Activated T-cell treated with anti-CD3 and anti-CD28 coated beads, Interleukin-2, amount 50 U/mL, for 72 hours (primary cell): ENCODE data around the gene CCDC185. TPM values are rescaled to one million over a fixed set of nuclear protein-coding genes. Genes with fewer than 3 reads are reported as not detected.

ENCODE experiments used
- ATAC-seq, 2 donors: fragments of 150-1000 bp; cut with Tn5 transposase; replicated peaks in 1 of 2; 2 replicates each; pipeline ENCODE4 v1.10.0; 2021; ENCODE audit warnings: moderate library complexity in 2 of 2, mild to moderate bottlenecking in 1 of 2
- DNase-seq, 2 donors: peaks; one replicate each; pipeline ENCODE4 v3.0.0; 2021 to 2022; ENCODE audit warnings: mixed read lengths in 1 of 2
- H3K27ac Mint-ChIP-seq: one replicate; pipeline ENCODE4 v1.8.0; 2022; ENCODE audit warnings: mild to moderate bottlenecking, moderate library complexity, mixed read lengths
- H3K27me3 Mint-ChIP-seq: one replicate; pipeline ENCODE4 v1.8.0; 2022; ENCODE audit warnings: low read depth, mixed read lengths
- H3K36me3 Mint-ChIP-seq, 2 donors: one replicate each; pipeline ENCODE4 v1.8.0; 2022; ENCODE audit warnings: mixed read lengths in 2 of 2, mild to moderate bottlenecking in 1 of 2; ENCODE audit not compliant: insufficient read depth in 2 of 2
- H3K4me1 Mint-ChIP-seq: one replicate; pipeline ENCODE4 v1.8.0; 2022; ENCODE audit warnings: low read depth, mixed read lengths
- H3K4me3 Mint-ChIP-seq, 2 donors: one replicate each; pipeline ENCODE4 v1.8.0; 2022; ENCODE audit warnings: mild to moderate bottlenecking in 2 of 2, mixed read lengths in 2 of 2, moderate library complexity in 2 of 2
- H3K9me3 Mint-ChIP-seq, 2 donors: one replicate each; pipeline ENCODE4 v1.8.0; 2022; ENCODE audit warnings: mixed read lengths in 2 of 2
- total RNA-seq, 2 donors: library from RNA; stranded (reverse); gene quantifications; one replicate each; pipeline ENCODE4 v1.2.3, GENCODE V29; 2022

CCDC185 gene
- total RNA-seq, result not detected

DNA sequence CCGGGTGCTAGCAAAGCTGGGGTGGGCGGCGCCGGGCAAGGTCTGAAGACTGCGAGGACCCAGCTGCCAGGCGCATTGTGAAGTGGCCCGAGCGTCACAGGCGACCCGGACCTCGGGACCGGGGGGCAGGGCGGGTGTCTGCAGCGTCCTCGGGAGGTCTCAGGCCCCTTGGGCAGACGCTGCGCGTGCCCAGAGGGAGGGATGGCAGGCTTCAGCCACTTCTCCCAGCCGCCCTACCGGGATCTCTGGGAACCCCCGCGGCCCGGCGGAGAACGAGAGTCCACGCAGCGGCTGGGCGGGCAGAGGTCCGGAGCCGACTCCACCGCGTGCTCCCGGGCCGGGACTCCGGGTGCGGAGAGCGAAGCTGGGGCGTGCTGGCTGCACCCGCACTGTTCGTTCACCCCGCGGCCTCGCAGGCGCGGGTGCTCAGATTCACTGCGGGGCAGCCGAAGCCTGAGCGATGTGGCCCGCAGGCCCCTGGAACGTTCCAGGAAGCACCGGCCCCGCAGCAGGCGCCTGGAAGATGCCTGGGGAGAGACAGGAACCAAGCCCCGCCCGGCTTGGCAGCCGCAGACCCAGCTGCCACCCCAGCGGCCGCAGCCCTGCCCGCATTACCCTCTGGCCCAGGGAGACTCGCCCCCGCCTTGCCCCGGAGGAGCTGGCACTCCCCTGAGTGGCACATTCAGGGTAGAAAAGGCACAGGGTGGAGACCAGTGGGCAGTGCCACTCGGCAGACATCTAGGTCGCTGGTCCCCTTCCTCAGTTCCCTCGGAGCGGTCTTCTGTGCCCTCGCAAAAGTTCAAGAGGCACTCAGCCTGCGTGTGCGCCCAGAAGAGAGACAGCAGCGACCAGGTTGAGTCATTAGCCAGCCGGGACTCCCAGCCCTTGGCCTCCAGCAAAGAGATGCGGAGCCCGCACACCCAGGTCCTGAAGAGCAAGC, at the start of gene CCDC185:
Gene CCDC185 (plus strand): TSS at position 141 of the 940 bp plus-strand sequence. CDS start 61 bp downstream, at position 202.
- ATAC-seq, result peak; percentile 25
- Mint-ChIP-seq H3K4me3 (peak within 1 kb of the TSS in 1 of 2 donors; percentile 20), H3K36me3 (peaks cover 0 to 2% of the 10 kb centered on the region in 2 donors), H3K4me1 (no peaks in the 10 kb centered on the region), H3K27ac (no peak within 1 kb of the TSS), H3K9me3 (no peaks in the 10 kb centered on the region), H3K27me3 (peaks cover 35% of the 10 kb centered on the region)
- no peak for DNase-seq

DNA sequence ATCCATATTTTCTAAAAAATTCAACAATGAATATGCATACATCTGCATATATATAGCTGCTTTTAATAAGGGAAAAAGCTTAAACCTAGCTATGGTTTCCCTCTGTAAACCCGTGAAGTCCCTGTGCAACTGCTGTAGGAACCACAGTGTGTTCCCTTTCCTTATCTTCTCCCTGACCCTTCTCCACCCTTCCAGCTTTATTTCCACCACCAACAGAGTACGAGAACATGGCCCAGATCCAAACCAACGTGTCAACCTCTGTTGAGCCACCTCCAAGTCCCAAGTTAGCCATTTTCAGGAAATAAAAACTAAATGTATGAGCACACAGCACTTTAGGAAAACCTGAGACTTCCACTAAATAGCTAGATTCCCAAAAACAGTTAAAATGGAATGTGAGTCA, 49.5 kb upstream of the CCDC185 start:
- ATAC-seq (no peak), DNase-seq (no peak)
- Mint-ChIP-seq H3K4me3 (no peak overlapping the region), H3K4me1 (no peaks in the 10 kb centered on the region), H3K27ac (no peak overlapping the region), H3K27me3 (no peaks in the 10 kb centered on the region), H3K9me3 (no peaks in the 10 kb centered on the region), H3K36me3 (no peaks in the 10 kb centered on the region)

GRCh38 chr1:223344491-223344890, 48.7 kb upstream of the CCDC185 start:
- DNase-seq (no peak), ATAC-seq (no peak)
- Mint-ChIP-seq H3K4me3 (no peak overlapping the region), H3K9me3 (no peaks in the 10 kb centered on the region), H3K27me3 (no peaks in the 10 kb centered on the region), H3K4me1 (no peaks in the 10 kb centered on the region), H3K36me3 (no peaks in the 10 kb centered on the region), H3K27ac (no peak overlapping the region)

DNA sequence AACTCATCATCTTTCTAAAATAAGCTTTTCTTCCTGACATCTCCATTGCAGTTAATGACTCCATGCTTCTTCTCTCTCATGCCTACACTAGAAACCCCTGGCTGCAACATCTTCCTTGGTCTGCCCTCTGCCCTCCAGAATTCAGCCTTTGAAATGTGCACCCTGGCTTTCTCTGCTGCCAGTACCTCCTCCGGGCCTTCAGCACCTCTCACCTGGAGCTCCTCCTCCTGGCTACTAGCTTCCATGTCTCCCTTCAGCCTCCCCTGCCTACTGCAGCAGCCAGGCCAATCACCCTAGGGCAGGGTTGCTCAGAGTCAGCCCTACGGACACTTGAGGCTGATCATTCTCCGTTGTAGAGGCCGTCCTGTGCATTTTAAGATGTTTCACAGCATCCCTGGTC, 47.5 kb upstream of the CCDC185 start:
- Mint-ChIP-seq H3K36me3 (no peaks in the 10 kb centered on the region), H3K4me3 (no peak overlapping the region), H3K4me1 (no peaks in the 10 kb centered on the region), H3K27me3 (no peaks in the 10 kb centered on the region), H3K9me3 (no peaks in the 10 kb centered on the region), H3K27ac (no peak overlapping the region)
- no peak for DNase-seq
- no peak for ATAC-seq

GRCh38 chr1:223346311-223346710, 46.9 kb upstream of the CCDC185 start:
- no peak for DNase-seq
- H3K4me1 Mint-ChIP-seq, result no peaks in the 10 kb centered on the region
- H3K27me3 Mint-ChIP-seq, result no peaks in the 10 kb centered on the region
- H3K4me3 Mint-ChIP-seq, result no peak overlapping the region
- H3K27ac Mint-ChIP-seq, result no peak overlapping the region
- no peaks in the 10 kb centered on the region for H3K36me3 Mint-ChIP-seq
- no peak for ATAC-seq
- H3K9me3 Mint-ChIP-seq, result no peaks in the 10 kb centered on the region

GRCh38 chr1:223347583-223347982, 45.6 kb upstream of the CCDC185 start:
- no peaks in the 10 kb centered on the region for H3K4me1 Mint-ChIP-seq
- DNase-seq (no peak), ATAC-seq (no peak)
- H3K27ac Mint-ChIP-seq, result no peak overlapping the region
- no peaks in the 10 kb centered on the region for H3K9me3 Mint-ChIP-seq
- H3K27me3 Mint-ChIP-seq, result no peaks in the 10 kb centered on the region
- no peaks in the 10 kb centered on the region for H3K36me3 Mint-ChIP-seq
- no peak overlapping the region for H3K4me3 Mint-ChIP-seq

DNA sequence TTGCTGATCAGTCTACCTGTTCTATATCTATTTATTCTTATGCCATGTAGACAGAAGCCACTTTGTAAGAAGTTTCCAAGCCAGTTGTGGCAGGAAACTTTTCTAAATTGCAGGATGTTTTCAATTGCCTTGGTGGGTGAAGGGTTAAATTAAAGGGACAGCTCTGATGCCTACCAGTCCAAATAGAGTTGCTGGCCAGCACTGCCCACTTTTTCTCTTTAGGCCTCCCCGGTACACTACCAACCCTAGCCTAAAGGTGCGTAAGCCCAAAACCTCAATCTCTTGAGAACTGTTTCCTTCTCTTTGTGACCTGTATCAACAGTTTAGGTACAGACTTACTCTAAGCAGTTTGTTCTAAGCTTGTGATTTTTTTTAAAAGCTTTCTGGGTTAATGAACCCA, 44.8 kb upstream of the CCDC185 start:
- ATAC-seq (no peak), DNase-seq (no peak)
- Mint-ChIP-seq H3K27me3 (no peaks in the 10 kb centered on the region), H3K4me3 (no peak overlapping the region), H3K27ac (no peak overlapping the region), H3K4me1 (no peaks in the 10 kb centered on the region), H3K9me3 (no peaks in the 10 kb centered on the region), H3K36me3 (no peaks in the 10 kb centered on the region)

- no peak overlapping the region for H3K27ac Mint-ChIP-seq
- DNase-seq (no peak), ATAC-seq (no peak)
- no peak overlapping the region for H3K4me3 Mint-ChIP-seq
- no peaks in the 10 kb centered on the region for H3K36me3 Mint-ChIP-seq
- H3K9me3 Mint-ChIP-seq, result no peaks in the 10 kb centered on the region
- no peaks in the 10 kb centered on the region for H3K4me1 Mint-ChIP-seq
- H3K27me3 Mint-ChIP-seq, result no peaks in the 10 kb centered on the region
Measured at GRCh38 chr1:223349241-223349640, 44.0 kb upstream of the CCDC185 start.

DNA sequence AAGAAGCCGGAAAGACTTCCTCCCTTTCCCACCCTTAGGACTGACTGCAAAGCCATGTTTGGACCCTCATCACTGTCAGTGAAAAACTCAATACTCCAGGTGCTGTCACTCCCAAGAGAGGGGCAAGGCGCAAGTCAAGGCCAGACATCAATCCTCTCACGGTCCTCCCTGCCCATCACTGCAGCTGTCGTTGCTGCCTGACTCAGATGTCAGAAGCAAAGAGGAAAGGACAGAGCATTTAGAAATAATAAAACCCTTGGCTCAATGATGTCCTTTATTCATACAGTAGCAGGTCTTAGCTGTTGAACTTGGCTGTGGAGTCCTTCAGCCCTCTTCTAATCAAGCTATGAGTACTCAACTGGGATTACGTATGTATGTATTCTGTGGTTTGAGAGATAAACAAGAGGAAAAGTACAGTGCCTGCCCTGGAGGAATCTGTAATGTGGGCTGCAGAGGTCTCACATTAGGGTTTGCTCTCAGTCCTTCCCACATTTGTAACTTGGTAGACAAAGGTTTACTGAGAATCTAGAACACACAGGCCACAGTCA, 42.8 kb upstream of the CCDC185 start:
- Mint-ChIP-seq H3K27ac (no peak overlapping the region), H3K9me3 (no peaks in the 10 kb centered on the region), H3K4me3 (no peak overlapping the region), H3K4me1 (no peaks in the 10 kb centered on the region), H3K27me3 (no peaks in the 10 kb centered on the region), H3K36me3 (no peaks in the 10 kb centered on the region)
- ATAC-seq, result no peak
- no peak for DNase-seq

GRCh38 chr1:223352944-223353343, 40.3 kb upstream of the CCDC185 start:
- DNase-seq, result no peak
- Mint-ChIP-seq H3K4me1 (no peaks in the 10 kb centered on the region), H3K27ac (no peak overlapping the region), H3K9me3 (no peaks in the 10 kb centered on the region), H3K27me3 (no peaks in the 10 kb centered on the region), H3K36me3 (no peaks in the 10 kb centered on the region), H3K4me3 (no peak overlapping the region)
- ATAC-seq, result no peak

GRCh38 chr1:223353939-223354338, 39.3 kb upstream of the CCDC185 start:
- Mint-ChIP-seq H3K4me3 (no peak overlapping the region), H3K36me3 (no peaks in the 10 kb centered on the region), H3K9me3 (no peaks in the 10 kb centered on the region)

DNA sequence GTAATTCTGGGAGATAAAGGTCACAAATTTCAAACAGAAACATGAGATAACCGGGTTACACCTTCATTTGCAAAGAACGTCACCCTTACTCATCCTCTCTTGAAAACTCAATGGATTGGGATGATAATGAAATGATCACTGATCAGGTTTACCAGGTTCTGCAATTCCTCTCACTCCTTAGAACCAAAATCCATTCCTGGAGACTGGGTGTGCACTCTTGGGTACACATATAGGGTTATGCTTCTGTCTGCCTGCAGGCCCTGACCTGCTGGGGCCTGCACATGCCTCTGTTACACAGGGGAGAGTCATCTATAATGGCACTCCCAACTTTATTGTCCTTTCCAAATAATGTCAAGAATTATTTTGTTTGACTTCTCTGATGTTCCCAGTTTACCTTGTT, 37.5 kb upstream of the CCDC185 start:
- H3K36me3 Mint-ChIP-seq, result no peaks in the 10 kb centered on the region
- H3K9me3 Mint-ChIP-seq, result no peaks in the 10 kb centered on the region
- DNase-seq (no peak), ATAC-seq (no peak)
- no peaks in the 10 kb centered on the region for H3K27me3 Mint-ChIP-seq
- no peak overlapping the region for H3K4me3 Mint-ChIP-seq
- H3K4me1 Mint-ChIP-seq, result no peaks in the 10 kb centered on the region
- no peak overlapping the region for H3K27ac Mint-ChIP-seq

More at GRCh38 chr1:223353939-223354338, 39.3 kb upstream of the CCDC185 start:
- Mint-ChIP-seq H3K27me3 (no peaks in the 10 kb centered on the region), H3K4me1 (no peaks in the 10 kb centered on the region), H3K27ac (no peak overlapping the region)
- ATAC-seq (no peak), DNase-seq (no peak)

DNA sequence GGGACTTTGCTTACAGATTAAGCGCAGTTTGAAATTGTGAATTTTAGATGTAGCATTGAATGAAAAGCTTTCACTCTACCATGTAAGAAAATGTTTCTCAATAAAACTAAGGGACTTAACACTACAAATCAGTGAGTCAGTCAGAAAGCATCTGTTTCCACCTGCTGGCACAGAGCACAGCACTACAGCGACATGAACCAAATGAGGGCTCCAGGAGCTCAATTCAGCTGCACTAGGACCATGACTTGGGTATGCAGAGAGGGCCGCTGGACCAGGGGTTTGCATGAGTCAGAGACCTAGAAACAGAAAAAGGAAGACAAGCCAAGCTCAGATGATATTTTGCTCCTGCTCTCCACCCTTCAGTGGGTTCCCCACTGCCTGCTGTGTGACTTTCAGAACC, 34.4 kb upstream of the CCDC185 start:
- DNase-seq (no peak), ATAC-seq (peak; percentile 34 to 40)
- Mint-ChIP-seq H3K4me1 (peaks cover 19% of the 10 kb centered on the region), H3K4me3 (no peak overlapping the region), H3K9me3 (no peaks in the 10 kb centered on the region), H3K27ac (no peak overlapping the region), H3K36me3 (no peaks in the 10 kb centered on the region), H3K27me3 (peaks cover 18% of the 10 kb centered on the region)
